Breast epithelium (tissue), 3 donors: ENCODE measurements around the gene DHH.

Experiments
- POLR2A ChIP-seq: fragments of 450-650 bp; IDR thresholded peaks from one replicate; pipeline ENCODE4 v1.6.1; 2016; ENCODE audit warnings: antibody characterized with exemption, mild to moderate bottlenecking, moderate library complexity
- TF ChIP-seq, protein P1 (sequence below), 3 donors: fragments of 450-650 bp; IDR thresholded peaks; one replicate each; pipeline ENCODE4 v1.5.1; 2016 to 2017; ENCODE audit warnings: antibody characterized with exemption in 3 of 3, mild to moderate bottlenecking in 3 of 3, moderate library complexity in 3 of 3

- no peak for TF ChIP-seq POLR2A
- TF ChIP-seq, protein P1, sequence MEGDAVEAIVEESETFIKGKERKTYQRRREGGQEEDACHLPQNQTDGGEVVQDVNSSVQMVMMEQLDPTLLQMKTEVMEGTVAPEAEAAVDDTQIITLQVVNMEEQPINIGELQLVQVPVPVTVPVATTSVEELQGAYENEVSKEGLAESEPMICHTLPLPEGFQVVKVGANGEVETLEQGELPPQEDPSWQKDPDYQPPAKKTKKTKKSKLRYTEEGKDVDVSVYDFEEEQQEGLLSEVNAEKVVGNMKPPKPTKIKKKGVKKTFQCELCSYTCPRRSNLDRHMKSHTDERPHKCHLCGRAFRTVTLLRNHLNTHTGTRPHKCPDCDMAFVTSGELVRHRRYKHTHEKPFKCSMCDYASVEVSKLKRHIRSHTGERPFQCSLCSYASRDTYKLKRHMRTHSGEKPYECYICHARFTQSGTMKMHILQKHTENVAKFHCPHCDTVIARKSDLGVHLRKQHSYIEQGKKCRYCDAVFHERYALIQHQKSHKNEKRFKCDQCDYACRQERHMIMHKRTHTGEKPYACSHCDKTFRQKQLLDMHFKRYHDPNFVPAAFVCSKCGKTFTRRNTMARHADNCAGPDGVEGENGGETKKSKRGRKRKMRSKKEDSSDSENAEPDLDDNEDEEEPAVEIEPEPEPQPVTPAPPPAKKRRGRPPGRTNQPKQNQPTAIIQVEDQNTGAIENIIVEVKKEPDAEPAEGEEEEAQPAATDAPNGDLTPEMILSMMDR (IDR thresholded peaks at IDR 0.05) = no peak
These were observed at the start of gene DHH for GRCh38 chr12:49094160-49094974.
